Melanocyte of skin (primary cell): ENCODE data around the gene DENND2A. TPM values are rescaled to one million over a fixed set of nuclear protein-coding genes. Genes with fewer than 3 reads are reported as not detected.

ENCODE experiments used
- small RNA-seq, 2 donors: library from RNA; depleted of rRNA; stranded (forward); fragments of <200 nt; gene quantifications; one replicate each; pipeline ENCODE3, GENCODE V24; 2012
- total RNA-seq, 2 donors: library from RNA; depleted of rRNA; stranded (reverse); fragments of >200 nt; gene quantifications; 2 replicates each; pipeline ENCODE4 v1.2.3, GENCODE V29; 2012

Gene DENND2A
- 10 to 100 TPM; 13.8 to 23.6 TPM for total RNA-seq

DNA sequence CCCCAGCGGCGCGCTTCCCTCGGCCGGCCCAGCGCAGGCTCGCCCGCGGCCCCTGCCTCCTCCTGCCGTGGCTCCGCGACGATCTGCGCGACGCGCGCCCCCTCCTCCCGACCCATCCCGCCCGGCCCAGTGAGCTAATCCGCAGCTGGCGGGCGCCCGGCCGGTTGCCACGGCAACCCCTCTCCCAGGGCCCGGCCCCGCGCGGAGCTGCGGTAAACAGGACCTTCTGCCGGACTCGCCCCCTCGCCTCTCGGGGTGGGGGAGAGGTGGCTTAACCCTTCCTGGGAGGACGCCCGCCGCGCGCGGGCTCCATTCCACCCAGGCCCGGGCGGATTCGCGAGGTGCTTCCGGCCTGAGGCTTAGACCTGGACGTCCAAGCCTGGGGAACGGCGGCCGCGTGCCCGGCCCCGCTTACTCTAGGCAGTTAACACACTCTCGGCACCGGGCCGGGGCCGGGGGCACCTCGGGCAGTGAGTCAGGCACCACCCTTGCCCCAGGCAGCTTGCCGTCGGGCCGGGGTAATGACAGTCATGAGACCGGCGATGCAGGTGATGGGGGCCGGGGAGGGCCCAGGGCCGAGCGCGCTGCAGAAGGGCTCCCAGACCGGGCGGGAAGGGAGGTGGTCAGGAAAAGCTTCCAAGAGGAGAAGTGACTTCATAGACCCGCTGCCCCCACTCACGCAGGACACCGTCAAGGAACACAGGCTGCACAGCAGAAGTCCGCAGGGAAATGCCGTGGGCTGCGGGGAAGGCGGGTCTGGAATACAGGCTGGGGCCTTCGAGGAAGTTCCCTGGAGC, at the start of gene DENND2A:
TSS of gene DENND2A (minus strand) at position 87 of the 797 bp plus-strand sequence. CDS start 38,416 bp downstream, outside the sequence.

GRCh38 chr7:140672382-140673062, 31.9 kb upstream of the DENND2A start, which contains the start of gene ADCK2:
TSS of gene ADCK2 (plus strand) at chr7:140672945. CDS start at chr7:140673331, 386 bp downstream.

DNA sequence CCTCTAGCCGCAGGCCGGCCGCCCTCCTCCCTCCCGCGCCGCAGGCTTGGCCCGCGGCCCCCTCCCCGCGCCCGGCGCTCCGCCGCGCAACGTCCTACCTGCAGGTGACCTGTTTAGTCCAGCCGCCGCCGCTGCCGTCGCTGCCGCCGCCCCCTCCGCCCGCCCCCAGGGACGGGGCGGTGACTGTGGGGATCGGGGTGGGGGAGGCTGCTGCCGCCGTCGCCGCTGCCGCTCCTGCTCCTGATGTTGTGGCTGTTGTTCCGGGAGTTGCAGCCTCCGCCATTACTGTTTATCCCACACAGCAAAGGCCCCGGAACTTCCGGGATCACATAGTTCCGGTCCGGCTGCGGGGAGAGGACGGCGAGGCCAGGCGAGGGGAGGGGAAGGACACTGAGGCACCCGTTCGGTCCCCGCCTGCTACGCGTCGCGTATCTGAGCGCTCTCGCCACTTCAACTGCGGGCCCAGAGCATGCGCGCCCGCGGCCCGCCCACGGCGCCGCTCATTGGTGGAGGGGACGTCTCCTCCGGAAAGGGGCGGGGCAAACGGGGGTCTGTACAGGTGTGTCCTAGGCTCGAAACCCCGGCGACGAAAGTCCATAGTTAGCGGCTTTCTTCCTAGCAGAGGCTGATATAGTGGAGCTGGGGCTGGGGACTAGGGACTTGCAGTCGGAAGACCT, 161.4 kb downstream of the DENND2A start, which contains the start of gene MKRN1:
TSS of gene MKRN1 (minus strand) at position 444 of the 677 bp plus-strand sequence. CDS start at position 283, 161 bp downstream.

Small RNA genes lying within 50 kb of the gene (small RNA-seq; reads per million reads assigned to genes)
- 0 reads per million in 2 donors for gene RF00019
- 0 reads per million in 2 donors for gene RN7SL771P

Other genes starting within 250 kb of the DENND2A start
- 10 to 100 TPM; 75.0 to 78.6 TPM for gene SLC37A3, start 242.3 kb downstream of the DENND2A start, total RNA-seq
- not detected for gene RAB19, start 236.8 kb downstream of the DENND2A start, total RNA-seq
- gene MKRN1, start 161.3 kb downstream of the DENND2A start, total RNA-seq: 10 to 100 TPM; 50.2 to 76.9 TPM
- gene ADCK2, start 32.1 kb upstream of the DENND2A start, total RNA-seq: 10 to 100 TPM; 23.7 to 31.0 TPM
- 10 to 100 TPM; 57.1 to 76.6 TPM for gene NDUFB2, start 55.9 kb upstream of the DENND2A start, total RNA-seq